A673 (cell line): ENCODE data around the gene GET4. TPM values are rescaled to one million over a fixed set of nuclear protein-coding genes. Genes with fewer than 3 reads are reported as not detected.

Experiments
- BruUV-seq: library from RNA; stranded (reverse); fragments of 400-500 nt; replicated peaks from 2 replicates; lab custom pipeline; 2021; lab: Mats Ljungman, UMichigan
- CTCF ChIA-PET: fragments of 300-600 bp; sonication (Branson Sonifier 250); formaldehyde crosslinking; loops from one replicate; lab custom pipeline; 2022; ENCODE audit warnings: antibody characterized with exemption; lab: Charles Lee
- POLR2A ChIA-PET: fragments of 300-600 bp; sonication (Branson Sonifier 250); formaldehyde crosslinking; loops from one replicate; lab custom pipeline; 2022; ENCODE audit warnings: antibody characterized with exemption; ENCODE audit not compliant: low non-redundant PET; lab: Charles Lee
- DNase-seq: peaks from one replicate; pipeline ENCODE4 v3.0.0-alpha.2; 2015; ENCODE audit warnings: low spot score
- H3K27ac ChIP-seq: fragments of 200-600 bp; sonication (generic); 2 replicates; pipeline ENCODE4 v1.5.1; 2016; ENCODE audit warnings: mixed run types, low read depth, mild to moderate bottlenecking, mixed read lengths, antibody characterized with exemption, low read length; ENCODE audit not compliant: poor library complexity, severe bottlenecking
- H3K27me3 ChIP-seq: fragments of 200-600 bp; sonication (generic); replicated peaks from 2 replicates; pipeline ENCODE4 v1.6.1; 2017; ENCODE audit warnings: mixed run types, low read depth, mild to moderate bottlenecking, mixed read lengths, antibody characterized with exemption, low read length; ENCODE audit not compliant: insufficient read depth, poor library complexity
- H3K36me3 ChIP-seq: fragments of 200-600 bp; sonication (generic); 2 replicates; pipeline ENCODE4 v1.6.1; 2016; ENCODE audit warnings: mixed run types, mild to moderate bottlenecking, mixed read lengths, antibody characterized with exemption, low read length; ENCODE audit not compliant: insufficient read depth, poor library complexity, severe bottlenecking
- H3K4me1 ChIP-seq: fragments of 200-600 bp; sonication (generic); 2 replicates; pipeline ENCODE4 v1.6.1; 2017; ENCODE audit warnings: mixed run types, mild to moderate bottlenecking, mixed read lengths, antibody characterized with exemption, low read length; ENCODE audit not compliant: insufficient read depth, poor library complexity, severe bottlenecking
- H3K4me3 ChIP-seq: fragments of 200-600 bp; sonication (generic); 2 replicates; pipeline ENCODE4 v1.5.1; 2016; ENCODE audit warnings: low read depth, mixed run types, mild to moderate bottlenecking, mixed read lengths, low read length; ENCODE audit not compliant: poor library complexity, severe bottlenecking
- H3K9me3 ChIP-seq: fragments of 200-600 bp; sonication (generic); 2 replicates; pipeline ENCODE4 v1.6.1; 2016; ENCODE audit warnings: mixed run types, low read depth, mild to moderate bottlenecking, mixed read lengths, antibody characterized with exemption, low read length; ENCODE audit not compliant: poor library complexity, severe bottlenecking
- EZH2 ChIP-seq: fragments of 200-600 bp; sonication (generic); IDR thresholded peaks from 2 replicates; pipeline ENCODE4 v1.6.1; 2017; ENCODE audit warnings: borderline replicate concordance, low read depth, mild to moderate bottlenecking, mixed read lengths, antibody characterized with exemption, low read length; ENCODE audit not compliant: poor library complexity, severe bottlenecking
- intact Hi-C: fragments of 100-400 bp; cut with micrococcal nuclease; formaldehyde crosslinking; loops from one replicate; pipeline ENCODE4 v1.10.0; 2022; ENCODE audit not compliant: unreplicated experiment
- total RNA-seq: library from RNA; stranded (reverse); gene quantifications from 2 replicates; pipeline ENCODE4 v1.2.3, GENCODE V29; 2021
- TF ChIP-seq, protein P1 (sequence below): fragments of 300-800, 200-600 bp; sonication (generic); conservative IDR thresholded peaks from 2 replicates; pipeline ENCODE4 v1.5.1; 2017; ENCODE audit warnings: low read depth, mild to moderate bottlenecking, antibody characterized with exemption, low read length, moderate library complexity, mixed read lengths

GET4 gene
- total RNA-seq, 1 experiment from 2014 or later, result 49.7 TPM

- Histone ChIP-seq H3K4me1 (no peaks in the 10 kb centered on the region), H3K27me3 (no peaks in the 10 kb centered on the region), H3K4me3 (no peak overlapping the region), H3K27ac (no peak overlapping the region), H3K9me3 (no peaks in the 10 kb centered on the region), H3K36me3 (peaks cover 87% of the 10 kb centered on the region)
- intact Hi-C loops, result no loop called here
- DNase-seq, result no peak
- no peak for TF ChIP-seq EZH2
- TF ChIP-seq, protein P1, sequence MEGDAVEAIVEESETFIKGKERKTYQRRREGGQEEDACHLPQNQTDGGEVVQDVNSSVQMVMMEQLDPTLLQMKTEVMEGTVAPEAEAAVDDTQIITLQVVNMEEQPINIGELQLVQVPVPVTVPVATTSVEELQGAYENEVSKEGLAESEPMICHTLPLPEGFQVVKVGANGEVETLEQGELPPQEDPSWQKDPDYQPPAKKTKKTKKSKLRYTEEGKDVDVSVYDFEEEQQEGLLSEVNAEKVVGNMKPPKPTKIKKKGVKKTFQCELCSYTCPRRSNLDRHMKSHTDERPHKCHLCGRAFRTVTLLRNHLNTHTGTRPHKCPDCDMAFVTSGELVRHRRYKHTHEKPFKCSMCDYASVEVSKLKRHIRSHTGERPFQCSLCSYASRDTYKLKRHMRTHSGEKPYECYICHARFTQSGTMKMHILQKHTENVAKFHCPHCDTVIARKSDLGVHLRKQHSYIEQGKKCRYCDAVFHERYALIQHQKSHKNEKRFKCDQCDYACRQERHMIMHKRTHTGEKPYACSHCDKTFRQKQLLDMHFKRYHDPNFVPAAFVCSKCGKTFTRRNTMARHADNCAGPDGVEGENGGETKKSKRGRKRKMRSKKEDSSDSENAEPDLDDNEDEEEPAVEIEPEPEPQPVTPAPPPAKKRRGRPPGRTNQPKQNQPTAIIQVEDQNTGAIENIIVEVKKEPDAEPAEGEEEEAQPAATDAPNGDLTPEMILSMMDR, result no peak
- BruUV-seq, result no TSS peak
- CTCF ChIA-PET, result no interaction called here
- POLR2A ChIA-PET, result no interaction called here
Observed at GRCh38 chr7:856444-857095, 19.8 kb upstream of the GET4 start.

GRCh38 chr7:857661-858060 lies 18.7 kb upstream of the GET4 start:
- BruUV-seq, result no TSS peak
- H3K27me3 ChIP-seq, result no peaks in the 10 kb centered on the region
- no peak for TF ChIP-seq EZH2
- TF ChIP-seq, protein P1, result no peak
- H3K4me1 ChIP-seq, result peaks cover 11% of the 10 kb centered on the region
- ChIA-PET CTCF (no interaction called here), POLR2A (no interaction called here)
- no peak overlapping the region for H3K27ac ChIP-seq
- no peak overlapping the region for H3K4me3 ChIP-seq
- H3K9me3 ChIP-seq, result no peaks in the 10 kb centered on the region
- intact Hi-C loops, result no loop called here
- H3K36me3 ChIP-seq, result peaks cover 84% of the 10 kb centered on the region
- no peak for DNase-seq

DNA sequence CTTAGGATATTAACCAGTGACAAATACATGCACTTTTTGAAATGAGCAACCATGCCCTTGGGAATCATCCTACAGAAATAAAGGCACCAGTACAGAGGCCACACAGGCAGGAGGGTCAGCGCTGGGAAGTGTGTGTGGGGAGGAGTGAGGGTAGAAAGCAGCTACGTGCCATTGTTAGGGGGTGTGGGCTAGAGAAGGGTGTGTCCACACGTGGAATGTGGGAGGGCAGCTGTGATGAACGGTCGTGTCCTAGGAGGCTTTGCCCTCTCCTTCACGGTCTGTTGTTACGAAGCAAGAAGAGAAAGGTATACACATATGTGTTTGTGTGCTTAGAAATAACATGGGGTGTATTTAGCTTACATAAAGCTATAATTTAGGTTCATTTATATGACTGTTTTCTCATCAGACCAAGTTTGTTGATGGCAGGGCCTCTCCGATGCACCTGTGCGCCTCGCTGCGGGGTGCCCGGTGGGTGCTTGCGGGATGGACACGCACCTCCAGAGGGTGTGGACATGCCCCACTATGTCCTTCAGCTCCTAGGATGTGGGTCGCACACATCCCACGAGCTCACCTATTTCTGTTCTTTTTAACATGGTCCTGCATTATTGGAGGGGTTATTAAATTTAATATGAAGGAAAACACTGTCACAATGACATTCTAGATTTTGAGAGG lies 16.9 kb upstream of the GET4 start:
- no peaks in the 10 kb centered on the region for H3K9me3 ChIP-seq
- H3K4me3 ChIP-seq, result no peak overlapping the region
- no peak for DNase-seq
- intact Hi-C loops, result no loop called here
- no peaks in the 10 kb centered on the region for H3K27me3 ChIP-seq
- H3K4me1 ChIP-seq, result peaks cover 12% of the 10 kb centered on the region
- no peak for TF ChIP-seq EZH2
- TF ChIP-seq, protein P1, result no peak
- ChIA-PET CTCF (no interaction called here), POLR2A (no interaction called here)
- peaks cover 83% of the 10 kb centered on the region for H3K36me3 ChIP-seq
- BruUV-seq, result no TSS peak
- H3K27ac ChIP-seq, result no peak overlapping the region
